Measurements from ENCODE around the gene KCNC3. TPM values are rescaled to one million over a fixed set of nuclear protein-coding genes. Genes with fewer than 3 reads are reported as not detected.

Gene KCNC3
- total RNA-seq, 1 donor from 2014 or later, result 12.8 TPM

GRCh38 chr19:50322234-50322633 is 6.9 kb downstream of the KCNC3 start:
- no peak for DNase-seq
- no peaks in the 10 kb centered on the region for H3K9me3 ChIP-seq
- peaks cover 3% of the 10 kb centered on the region for H3K27me3 ChIP-seq
- H3K36me3 ChIP-seq, result no peaks in the 10 kb centered on the region
- H3K27ac ChIP-seq, result no peak overlapping the region
- no peak for TF ChIP-seq CTCF (IDR thresholded peaks at IDR 0.05)
- H3K4me3 ChIP-seq, result no peak overlapping the region
- H3K4me1 ChIP-seq, result peaks cover 14% of the 10 kb centered on the region
- intact Hi-C loops (cut with DNase I), result no loop called here
- ATAC-seq, result no peak

- intact Hi-C loops (cut with DNase I), result no loop called here
- TF ChIP-seq CTCF (IDR thresholded peaks at IDR 0.05), result no peak
- Histone ChIP-seq H3K9me3 (no peaks in the 10 kb centered on the region), H3K27me3 (no peaks in the 10 kb centered on the region), H3K36me3 (no peaks in the 10 kb centered on the region), H3K4me1 (peaks cover 10% of the 10 kb centered on the region), H3K27ac (no peak overlapping the region), H3K4me3 (no peak overlapping the region)
- no peak for ATAC-seq
- no peak for DNase-seq
These were observed 7.3 kb downstream of the KCNC3 start for GRCh38 chr19:50321831-50322230.

- TF ChIP-seq CTCF (IDR thresholded peaks at IDR 0.05), result no peak
- intact Hi-C loops (cut with DNase I), result no loop called here
- no peaks in the 10 kb centered on the region for H3K27me3 ChIP-seq
- DNase-seq (no peak), ATAC-seq (no peak)
- H3K4me3 ChIP-seq, result no peak overlapping the region
- no peaks in the 10 kb centered on the region for H3K36me3 ChIP-seq
- H3K27ac ChIP-seq, result no peak overlapping the region
- peaks cover under 1% of the 10 kb centered on the region for H3K4me1 ChIP-seq
- no peaks in the 10 kb centered on the region for H3K9me3 ChIP-seq
These were observed 8.6 kb downstream of the KCNC3 start for GRCh38 chr19:50320596-50320995.

GRCh38 chr19:50320051-50320450 is 9.1 kb downstream of the KCNC3 start:
- H3K9me3 ChIP-seq, result no peaks in the 10 kb centered on the region
- peaks cover 3% of the 10 kb centered on the region for H3K27me3 ChIP-seq
- H3K36me3 ChIP-seq, result no peaks in the 10 kb centered on the region
- ATAC-seq, result no peak
- H3K4me3 ChIP-seq, result no peak overlapping the region
- intact Hi-C loops (cut with DNase I), result no loop called here
- DNase-seq, result no peak
- TF ChIP-seq CTCF (IDR thresholded peaks at IDR 0.05), result no peak
- no peaks in the 10 kb centered on the region for H3K4me1 ChIP-seq
- no peak overlapping the region for H3K27ac ChIP-seq

GRCh38 chr19:50319156-50319555 is 10.0 kb downstream of the KCNC3 start:
- H3K36me3 ChIP-seq, result no peaks in the 10 kb centered on the region
- TF ChIP-seq CTCF (IDR thresholded peaks at IDR 0.05), result no peak
- no peak for ATAC-seq
- no peak for DNase-seq
- H3K4me3 ChIP-seq, result no peak overlapping the region
- H3K4me1 ChIP-seq, result no peaks in the 10 kb centered on the region
- peaks cover 12% of the 10 kb centered on the region for H3K27me3 ChIP-seq
- intact Hi-C loops (cut with DNase I), result no loop called here
- no peak overlapping the region for H3K27ac ChIP-seq
- no peaks in the 10 kb centered on the region for H3K9me3 ChIP-seq

- Histone ChIP-seq H3K27me3 (peaks cover 19% of the 10 kb centered on the region), H3K36me3 (no peaks in the 10 kb centered on the region), H3K4me3 (no peak overlapping the region), H3K27ac (no peak overlapping the region), H3K9me3 (no peaks in the 10 kb centered on the region), H3K4me1 (no peaks in the 10 kb centered on the region)
- no peak for ATAC-seq
- DNase-seq, result peak; percentile 12
- intact Hi-C loops (cut with DNase I), result no loop called here
- TF ChIP-seq CTCF (IDR thresholded peaks at IDR 0.05), result no peak
These were observed 10.7 kb downstream of the KCNC3 start for GRCh38 chr19:50318438-50318837.

All from upper lobe of right lung (tissue), 1 donor.